ENCODE measurements around the gene SPAG5.

The SPAG5 gene

GRCh38 chr17:28549236-28550132 is 49.3 kb downstream of the SPAG5 start:
- DNase-seq (ENCODE audit: low spot score) = no peak
- no peak for TF ChIP-seq CTCF (IDR thresholded peaks at IDR 0.05)
- H3K27ac ChIP-seq = no peak overlapping the region
- H3K4me3 ChIP-seq = no peak overlapping the region

- TF ChIP-seq CTCF (IDR thresholded peaks at IDR 0.05) = no peak
- Histone ChIP-seq H3K4me3 (no peak overlapping the region), H3K27ac (no peak overlapping the region)
- DNase-seq (ENCODE audit: low spot score) = no peak
These were observed 50.3 kb downstream of the SPAG5 start for GRCh38 chr17:28548417-28549130.

GRCh38 chr17:28547623-28548416 is 51.0 kb downstream of the SPAG5 start:
- no peak for DNase-seq (ENCODE audit: low spot score)
- TF ChIP-seq CTCF (IDR thresholded peaks at IDR 0.05) = peak; percentile 63
- Histone ChIP-seq H3K27ac (peak overlapping the region in 1 of 2 donors; percentile 46), H3K4me3 (no peak overlapping the region)

- Histone ChIP-seq H3K27ac (peak overlapping the region in 1 of 2 donors; percentile 46), H3K4me3 (no peak overlapping the region)
- TF ChIP-seq CTCF (IDR thresholded peaks at IDR 0.05) = no peak
- DNase-seq (ENCODE audit: low spot score) = no peak
These were observed 51.7 kb downstream of the SPAG5 start for GRCh38 chr17:28547096-28547622.

GRCh38 chr17:28545787-28546415 is 52.9 kb downstream of the SPAG5 start:
- TF ChIP-seq CTCF (IDR thresholded peaks at IDR 0.05) = no peak
- H3K4me3 ChIP-seq = no peak overlapping the region
- DNase-seq (ENCODE audit: low spot score) = no peak

GRCh38 chr17:28545141-28545503 is 53.7 kb downstream of the SPAG5 start:
- no peak for TF ChIP-seq CTCF (IDR thresholded peaks at IDR 0.05)
- DNase-seq (ENCODE audit: low spot score) = no peak

More at GRCh38 chr17:28545787-28546415, 52.9 kb downstream of the SPAG5 start:
- H3K27ac ChIP-seq = no peak overlapping the region

More at GRCh38 chr17:28545141-28545503, 53.7 kb downstream of the SPAG5 start:
- H3K27ac ChIP-seq = no peak overlapping the region
- no peak overlapping the region for H3K4me3 ChIP-seq
